Occipital lobe (tissue), 2 donors: ENCODE measurements around the gene SFR1. TPM values are rescaled to one million over a fixed set of nuclear protein-coding genes. Genes with fewer than 3 reads are reported as not detected.

ENCODE experiments used
- DNase-seq: peaks from one replicate; lab custom pipeline; 2025; lab: John Stamatoyannopoulos, UW
- total RNA-seq: library from RNA; depleted of rRNA; stranded (reverse); fragments of >200 nt; gene quantifications from one replicate; pipeline ENCODE4 v1.2.3, GENCODE V29; 2014

Gene SFR1, protein sequence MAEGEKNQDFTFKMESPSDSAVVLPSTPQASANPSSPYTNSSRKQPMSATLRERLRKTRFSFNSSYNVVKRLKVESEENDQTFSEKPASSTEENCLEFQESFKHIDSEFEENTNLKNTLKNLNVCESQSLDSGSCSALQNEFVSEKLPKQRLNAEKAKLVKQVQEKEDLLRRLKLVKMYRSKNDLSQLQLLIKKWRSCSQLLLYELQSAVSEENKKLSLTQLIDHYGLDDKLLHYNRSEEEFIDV
- total RNA-seq = 20.1 TPM

DNA sequence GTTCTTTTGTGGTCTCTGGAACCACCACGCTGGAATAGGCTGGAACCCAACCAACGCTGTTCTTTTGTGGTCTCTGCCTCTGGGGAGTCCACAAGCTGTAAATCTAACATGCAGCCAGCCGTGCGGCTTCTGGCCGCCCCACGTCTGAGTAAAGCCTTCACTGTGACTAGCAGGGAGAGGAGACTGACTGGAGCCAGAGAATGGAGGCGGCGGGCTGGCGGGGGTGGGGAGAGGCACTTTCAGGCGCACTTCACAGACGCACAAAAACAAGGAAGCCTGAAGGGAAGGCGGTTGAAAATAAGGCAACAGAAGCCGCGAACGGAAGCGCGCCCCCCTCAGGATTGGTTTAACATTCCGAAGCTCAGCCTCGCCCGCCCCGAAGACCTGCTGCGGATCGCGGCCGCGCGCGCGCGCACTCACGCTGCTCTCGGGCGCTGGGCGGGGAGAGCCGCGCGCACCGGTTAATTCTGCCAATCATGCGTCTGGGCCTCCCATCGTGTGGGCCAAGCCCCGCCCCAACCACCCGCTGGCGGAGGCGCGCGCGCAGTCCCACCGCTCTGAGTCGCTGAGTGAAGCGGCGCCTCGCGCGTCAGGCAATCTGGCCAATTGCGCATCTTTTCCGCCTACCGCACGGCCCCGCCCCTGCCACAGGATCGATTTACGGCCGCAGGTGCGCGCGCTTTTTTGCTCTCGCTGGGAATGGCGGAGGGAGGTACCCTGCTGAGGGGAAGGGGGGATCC lies at the start of gene SFR1:
SFR1 (plus strand) TSS at position 687 of the 740 bp plus-strand sequence; CDS start at position 700, 13 bp downstream.
- peak; percentile 97 for DNase-seq

DNA sequence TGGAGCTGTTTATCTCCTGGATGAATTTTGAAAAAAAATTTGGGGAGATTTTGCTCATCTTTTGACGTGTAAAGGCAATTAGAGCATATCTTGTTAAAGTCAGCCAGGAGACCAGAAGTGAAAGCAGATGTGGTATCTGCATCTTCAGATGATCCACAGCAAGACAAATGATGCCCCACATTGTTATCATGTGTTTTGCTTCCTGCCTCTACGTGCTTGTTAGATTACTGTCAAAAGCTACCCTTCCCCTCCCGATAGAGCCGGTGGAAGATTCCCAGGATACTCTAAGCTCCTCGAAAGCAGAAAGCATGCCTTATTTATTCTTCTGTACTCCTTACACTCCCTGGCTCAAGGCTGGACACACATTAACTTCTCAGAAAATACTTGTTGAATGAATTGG lies 49.2 kb upstream of the SFR1 start:
- no peak for DNase-seq

GRCh38 chr10:104074505-104074904 lies 47.5 kb upstream of the SFR1 start:
- DNase-seq = no peak

- peak; percentile 13 for DNase-seq
Measured at GRCh38 chr10:104076743-104077160, 45.2 kb upstream of the SFR1 start.

DNA sequence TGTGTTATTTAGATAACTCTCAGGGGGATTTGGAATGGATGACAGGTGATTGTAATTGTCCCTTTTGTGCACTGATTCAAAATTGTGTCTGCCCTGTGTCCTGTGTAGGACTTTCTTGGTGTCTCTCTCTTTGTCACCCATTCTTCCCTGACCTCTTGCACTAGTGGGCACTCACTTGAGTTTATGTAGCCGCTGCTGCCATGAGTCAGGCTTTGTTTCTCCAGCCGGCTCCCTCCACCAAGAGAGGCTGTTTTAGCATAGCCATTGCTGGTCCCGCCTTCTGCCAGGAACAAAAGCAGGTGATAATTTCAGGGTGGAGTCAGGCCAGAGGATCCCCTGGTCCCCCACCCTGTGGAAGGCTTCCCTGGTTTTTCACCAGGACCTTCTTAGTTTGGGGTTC lies 44.7 kb upstream of the SFR1 start:
- no peak for DNase-seq

DNA sequence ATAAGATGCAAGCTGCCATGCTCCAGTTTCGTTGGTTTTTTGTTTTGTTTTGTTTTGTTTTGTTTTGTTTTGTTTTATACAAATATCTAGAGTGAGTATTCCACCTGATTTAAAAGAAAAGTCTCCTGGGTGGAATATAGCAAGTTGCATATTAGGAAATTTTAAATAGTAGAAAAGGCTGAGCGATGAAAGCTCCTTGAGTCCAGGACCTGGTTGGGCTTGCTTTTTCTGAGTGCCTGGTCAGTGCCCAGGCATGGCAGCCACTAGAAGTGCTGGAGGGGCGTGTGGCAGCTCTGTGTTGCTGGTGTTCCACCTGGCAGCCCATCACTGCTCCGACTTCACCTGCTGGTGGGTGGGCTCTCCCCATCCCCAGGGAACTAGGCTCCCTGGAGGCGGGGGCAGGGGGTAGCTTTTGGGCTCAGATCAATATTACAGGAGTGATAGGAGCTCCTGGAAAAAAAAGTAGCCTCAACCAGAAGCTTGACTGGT lies 44.3 kb upstream of the SFR1 start:
- no peak for DNase-seq

DNA sequence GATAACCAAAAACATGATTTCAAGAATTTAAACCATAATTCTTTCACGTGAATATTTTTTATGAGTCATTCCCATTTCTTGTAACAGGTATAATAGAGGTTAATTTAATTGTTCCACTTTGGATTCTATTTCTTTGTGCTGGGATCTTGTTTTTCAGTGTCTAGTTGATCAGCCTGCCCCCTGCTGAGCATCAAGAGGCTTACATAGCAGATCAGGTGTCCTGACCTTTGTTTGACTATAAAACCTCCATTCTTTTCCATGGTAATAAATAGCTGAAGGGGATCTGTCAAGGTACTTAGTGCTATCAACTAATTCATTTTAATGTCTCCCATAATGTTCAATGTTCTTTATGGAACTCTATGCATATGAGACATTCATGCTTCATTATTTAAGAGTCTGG lies 41.2 kb upstream of the SFR1 start:
- DNase-seq = no peak

GRCh38 chr10:104081998-104082397 lies 40.0 kb upstream of the SFR1 start:
- DNase-seq = no peak

DNA sequence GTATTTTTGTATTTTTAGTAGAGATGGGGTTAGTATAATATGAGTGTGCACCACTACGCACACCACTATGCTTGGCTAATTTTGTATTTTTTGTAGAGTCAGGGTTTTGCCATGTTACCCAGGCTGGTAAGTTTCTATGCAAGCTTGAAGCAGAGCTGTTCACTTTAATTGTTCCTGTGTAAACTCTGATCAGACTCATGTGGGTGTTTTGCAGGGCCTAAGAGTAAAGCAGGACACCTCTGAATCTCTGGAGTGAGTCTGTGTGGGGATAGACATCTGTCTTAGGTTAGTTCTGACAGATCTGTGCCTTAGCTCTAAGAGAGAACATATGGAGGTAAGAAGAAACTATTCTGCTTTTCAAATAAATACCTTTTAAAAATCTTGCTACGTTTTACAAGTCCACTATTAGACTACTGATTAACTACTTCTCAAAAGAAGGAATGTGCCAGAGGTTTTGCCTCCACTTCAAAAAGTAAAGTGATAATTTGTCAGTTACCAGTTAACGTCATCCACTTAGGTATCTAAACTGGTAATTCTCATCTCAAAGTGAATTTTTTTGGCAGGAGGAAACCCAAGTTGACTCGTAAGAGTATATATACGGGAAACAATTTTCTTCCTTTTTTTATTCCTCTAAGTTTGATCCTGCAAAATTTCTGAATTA lies 37.4 kb upstream of the SFR1 start:
- DNase-seq = no peak

GRCh38 chr10:104085801-104086400 lies 36.1 kb upstream of the SFR1 start, which contains the start of gene COL17A1:
Gene COL17A1, minus strand, starts transcription at chr10:104085880. Its CDS starts 5,207 bp downstream, at chr10:104080673.
- no peak for DNase-seq

DNA sequence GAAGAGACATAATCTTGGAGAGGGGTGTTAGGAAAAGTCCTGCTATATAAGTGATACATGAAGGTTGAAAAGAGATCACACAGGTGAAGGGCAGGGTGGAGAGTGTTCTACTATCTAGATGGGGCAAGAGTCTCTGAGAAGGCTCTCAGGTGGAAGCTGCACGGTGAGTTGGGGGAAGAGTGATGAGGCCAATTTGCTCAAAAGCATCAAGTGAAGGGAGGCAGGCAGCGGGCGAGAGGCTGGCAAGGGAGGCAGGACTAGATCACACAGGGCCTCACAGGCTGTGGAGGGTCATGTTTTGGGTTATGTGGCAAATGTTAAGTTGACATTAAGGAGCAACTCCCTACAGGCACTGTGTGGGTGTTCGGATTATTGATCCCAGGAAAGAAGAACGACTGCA lies 33.7 kb upstream of the SFR1 start:
- no peak for DNase-seq

DNA sequence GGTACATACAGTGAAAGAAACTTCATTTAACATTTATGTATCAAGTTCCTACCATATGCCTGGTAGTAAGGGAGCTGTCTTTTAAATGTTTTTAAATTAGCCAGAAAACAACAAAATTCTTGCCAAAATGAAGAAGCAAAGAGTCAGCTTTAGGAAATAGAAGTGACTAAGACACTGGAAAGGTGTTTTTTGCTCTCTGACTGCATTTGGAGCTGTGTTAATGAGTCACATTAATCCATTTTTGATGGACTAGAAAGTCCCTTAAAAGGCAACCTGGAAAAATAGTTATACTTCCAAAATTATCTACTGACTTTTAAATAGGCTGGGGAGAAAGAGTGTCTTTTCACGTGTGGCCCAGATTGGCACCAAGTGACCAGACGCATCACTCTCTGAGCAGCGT lies 32.4 kb upstream of the SFR1 start:
- no peak for DNase-seq

DNA sequence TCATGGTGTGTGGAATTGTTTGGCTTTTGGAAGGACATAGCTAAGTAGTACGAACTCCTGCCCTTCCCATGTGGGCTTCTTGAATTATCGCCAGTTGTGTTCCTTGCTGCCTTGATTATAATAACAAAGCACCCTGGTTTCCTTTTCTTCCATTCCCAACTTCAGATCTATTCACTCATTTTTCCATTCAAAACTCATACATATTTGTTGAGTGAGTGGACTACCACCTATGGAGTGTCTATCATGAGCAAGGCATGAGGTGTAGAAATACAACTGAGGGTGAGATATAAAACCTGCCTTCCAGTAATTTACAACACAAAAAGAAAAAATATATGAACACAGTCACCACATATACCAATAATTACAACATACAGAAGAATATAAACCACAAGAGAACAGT lies 31.4 kb upstream of the SFR1 start:
- no peak for DNase-seq

DNA sequence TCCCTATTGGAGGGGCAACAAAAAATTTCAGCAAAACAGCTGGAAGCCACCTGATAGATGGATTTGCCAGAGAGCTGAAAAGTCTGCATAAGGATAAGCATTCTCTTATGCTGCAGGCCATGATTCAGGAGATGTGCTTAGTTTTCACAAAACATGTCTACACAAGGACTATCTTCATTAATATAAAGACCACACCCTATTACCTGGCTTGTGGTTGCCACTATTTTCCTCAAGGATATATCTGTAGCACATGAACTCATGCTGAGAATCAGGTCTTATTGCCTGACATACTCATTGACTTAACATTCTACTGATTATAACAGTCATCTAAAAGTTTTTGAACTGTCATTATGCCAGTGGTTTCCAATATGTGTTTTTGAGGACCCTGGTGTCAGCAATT lies 29.2 kb upstream of the SFR1 start:
- no peak for DNase-seq

- no peak for DNase-seq
Measured at GRCh38 chr10:104096692-104097091, 25.3 kb upstream of the SFR1 start.

DNA sequence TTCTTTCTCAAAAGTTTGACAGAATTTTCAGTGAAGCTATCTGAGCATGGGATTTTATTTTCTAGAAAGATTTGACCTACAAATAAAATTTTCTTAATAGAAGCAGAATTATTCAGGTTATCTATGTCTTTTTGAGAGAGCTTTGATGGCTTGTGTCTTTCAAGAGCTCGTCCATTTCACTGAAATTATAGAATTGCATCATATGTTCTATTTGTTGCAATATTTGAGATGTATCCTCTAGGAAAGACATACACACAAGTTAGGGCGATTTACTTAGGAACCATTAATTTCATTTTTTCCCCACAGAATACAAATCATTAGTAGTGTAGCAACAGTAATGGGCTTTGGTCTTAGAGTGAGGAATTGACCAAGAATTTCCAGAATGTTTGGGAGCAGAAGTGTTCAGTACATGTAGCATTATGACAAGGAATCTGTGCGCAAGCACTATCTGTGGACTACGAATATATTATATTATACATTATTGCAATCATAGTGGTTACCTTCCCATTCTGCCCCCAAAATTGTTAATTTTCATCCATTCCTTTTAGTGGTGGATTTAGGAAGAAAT lies 23.5 kb upstream of the SFR1 start:
- DNase-seq = no peak

DNA sequence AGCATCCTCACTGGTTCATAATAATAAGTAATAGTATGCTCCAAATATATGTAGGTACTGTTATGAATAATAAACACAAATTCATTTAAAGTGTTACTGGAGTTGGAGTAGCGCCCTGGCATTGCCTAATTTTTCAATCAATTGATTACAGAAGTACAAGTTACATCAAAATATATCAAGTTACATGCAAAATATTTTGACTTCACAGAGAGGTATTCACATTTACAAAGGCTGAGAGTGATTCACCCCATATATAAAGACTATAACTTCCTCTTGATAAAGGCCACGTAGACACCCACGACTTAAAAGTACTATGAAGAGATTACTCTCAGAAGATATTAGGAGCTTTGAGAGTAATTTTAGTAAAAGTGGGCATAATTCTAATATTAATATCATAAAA lies 22.7 kb upstream of the SFR1 start:
- DNase-seq = no peak

DNA sequence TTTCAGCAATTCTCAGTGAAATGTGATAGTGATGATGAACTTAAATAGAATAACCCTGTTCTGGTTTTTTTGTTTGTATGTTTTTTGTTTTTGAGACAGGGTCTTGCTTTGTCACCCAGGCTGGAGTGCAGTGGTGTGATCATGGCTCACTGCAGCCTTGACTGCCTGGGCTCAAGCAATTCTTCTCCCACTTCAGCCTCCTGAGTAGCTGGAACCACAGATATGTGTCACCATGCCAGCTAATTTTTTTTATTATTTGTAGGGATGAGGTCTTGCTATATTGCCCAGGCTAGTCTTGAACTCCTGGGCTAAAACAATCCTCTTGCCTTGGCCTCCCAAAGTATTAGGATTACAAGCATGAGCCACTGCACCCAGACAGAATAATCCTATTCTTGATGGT lies 22.0 kb upstream of the SFR1 start:
- no peak for DNase-seq

DNA sequence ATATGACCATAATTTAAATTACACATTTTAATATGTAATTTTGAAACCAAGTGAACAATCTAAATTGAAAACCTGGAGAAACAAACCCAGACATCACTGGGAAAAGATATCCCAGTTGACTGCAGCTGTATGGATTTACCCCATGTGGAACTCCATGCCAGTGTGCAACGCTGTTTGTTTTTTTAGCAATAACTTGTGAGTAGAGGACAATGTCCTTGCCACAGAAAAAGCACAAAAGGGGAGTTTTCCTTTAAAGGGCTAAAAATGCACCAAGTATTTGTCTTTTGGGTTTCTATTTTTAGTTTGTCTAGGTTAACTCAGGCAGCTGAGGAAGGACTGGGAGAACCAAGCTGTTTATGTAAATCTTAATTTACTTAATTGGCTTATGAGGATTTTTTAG lies 21.2 kb upstream of the SFR1 start:
- no peak for DNase-seq

DNA sequence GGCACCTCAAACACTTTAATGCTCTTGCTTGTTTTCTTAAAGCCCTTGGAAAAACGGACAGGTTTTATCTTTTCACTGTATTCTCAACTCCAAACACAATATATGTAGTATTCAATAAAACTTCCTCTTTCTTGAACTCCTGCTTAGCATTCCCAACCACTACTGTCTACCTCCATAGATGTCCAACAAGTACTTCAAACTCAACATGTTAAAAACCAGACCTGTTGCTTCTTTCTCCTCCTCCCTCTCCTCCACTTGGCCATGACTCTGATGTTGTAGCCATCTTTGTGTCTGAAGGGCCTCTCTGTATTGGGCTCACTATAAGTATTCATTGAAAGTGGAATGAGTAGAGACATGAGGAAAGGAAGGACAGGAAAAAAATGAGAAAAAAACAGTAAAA lies 20.1 kb upstream of the SFR1 start:
- no peak for DNase-seq

GRCh38 chr10:104103956-104104355 lies 18.0 kb upstream of the SFR1 start:
- DNase-seq = no peak

DNA sequence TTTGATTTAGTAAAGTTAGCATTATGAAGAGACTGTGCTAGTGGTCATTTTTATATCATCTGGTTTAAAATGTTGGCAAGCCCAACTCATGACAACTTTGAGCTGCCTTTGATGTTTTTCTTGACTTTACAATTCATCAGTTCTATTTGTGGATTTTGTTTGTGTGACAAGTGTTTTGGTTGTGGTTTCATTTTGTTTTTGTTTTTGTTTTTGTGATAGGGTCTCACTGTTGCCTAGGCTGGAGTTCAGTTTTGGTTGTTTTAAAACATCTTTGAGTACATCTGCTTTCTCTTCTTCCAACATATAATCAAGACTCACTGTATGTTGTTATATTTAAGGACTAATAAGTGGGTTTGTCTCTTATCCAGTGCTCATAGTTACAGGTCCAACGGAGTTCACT lies 17.6 kb upstream of the SFR1 start:
- DNase-seq = no peak
